ENCODE results near the gene DNAAF9.

GRCh38 chr20:3407771-3408637 is 535 bp upstream of the DNAAF9 start:
- TF ChIP-seq CTCF (IDR thresholded peaks at IDR 0.05) (no peak), POLR2A (IDR thresholded peaks at IDR 0.05) (no peak)

Data from testis (tissue), 2 donors.